NT2/D1 (cell line): ENCODE results near the gene AK2.
A peak's percentile ranks its signal among the peaks of the same experiment; 100 is the strongest.
"Not testable (repeated sequence)": the region's sequence is repeated elsewhere in the genome, so short reads cannot be mapped to it uniquely, and the experiment has no call there.

ENCODE experiments used
- DNase-seq: peaks from one replicate; pipeline ENCODE4 v3.0.0-alpha.2; 2011; ENCODE audit warnings: low read depth, low spot score
- H3K27me3 ChIP-seq: 2 replicates; pipeline ENCODE4 v1.6.0; 2011; ENCODE audit warnings: mild to moderate bottlenecking; ENCODE audit not compliant: insufficient read length, insufficient read depth
- H3K36me3 ChIP-seq: 2 replicates; pipeline ENCODE4 v1.6.1; 2011; ENCODE audit warnings: mild to moderate bottlenecking, low read length, mixed read lengths; ENCODE audit not compliant: insufficient read depth, insufficient read length
- H3K4me1 ChIP-seq: 2 replicates; pipeline ENCODE4 v1.5.1; 2011; ENCODE audit not compliant: insufficient read depth, insufficient read length
- H3K4me3 ChIP-seq: 2 replicates; pipeline ENCODE4 v1.5.1; 2011; ENCODE audit warnings: low read depth; ENCODE audit not compliant: insufficient read length
- H3K9ac ChIP-seq: 2 replicates; pipeline ENCODE4 v1.6.0; 2011; ENCODE audit warnings: low read depth; ENCODE audit not compliant: insufficient read length
- H3K9me3 ChIP-seq: 2 replicates; pipeline ENCODE4 v1.5.1; 2011; ENCODE audit warnings: mild to moderate bottlenecking, low read length; ENCODE audit not compliant: insufficient read depth
- SUZ12 ChIP-seq: IDR thresholded peaks from 2 replicates; pipeline ENCODE4 v1.6.1; 2011; ENCODE audit not compliant: insufficient read length, insufficient read depth; ENCODE audit errors: extremely low read depth
- YY1 ChIP-seq: IDR thresholded peaks from 2 replicates; pipeline ENCODE4 v1.6.1; 2011; ENCODE audit not compliant: insufficient read length, insufficient read depth
- ZNF274 ChIP-seq: IDR thresholded peaks from 2 replicates; pipeline ENCODE4 v1.6.1; 2011; ENCODE audit warnings: mild to moderate bottlenecking, low read depth, low read length

The AK2 gene

DNA sequence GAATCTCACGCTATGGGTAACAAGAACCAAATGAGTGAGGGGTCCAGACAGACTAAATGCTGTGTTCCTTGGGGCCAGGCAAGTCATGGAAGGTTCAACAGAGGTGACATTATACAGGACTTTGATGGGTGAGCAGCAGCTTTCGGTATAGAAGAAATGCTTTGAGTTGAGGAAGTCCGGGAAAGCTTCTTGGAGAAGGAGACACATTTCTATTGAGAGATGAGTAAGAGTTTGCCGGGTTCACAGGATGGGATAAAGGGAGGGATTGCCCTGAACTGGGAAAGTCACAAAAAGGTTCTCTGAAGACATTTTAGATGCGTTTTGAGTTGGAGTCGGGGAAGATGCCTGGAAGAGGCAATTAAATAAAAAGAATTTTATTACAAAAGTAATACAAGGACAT lies 43.7 kb upstream of the AK2 start:
- Histone ChIP-seq H3K9ac (peak overlapping the region; percentile 79), H3K36me3 (no peaks in the 10 kb centered on the region), H3K4me1 (peaks cover 2% of the 10 kb centered on the region), H3K4me3 (peak overlapping the region; percentile 45), H3K27me3 (peaks cover 34% of the 10 kb centered on the region), H3K9me3 (no peaks in the 10 kb centered on the region)
- no peak for TF ChIP-seq ZNF274
- no peak for TF ChIP-seq SUZ12
- TF ChIP-seq YY1, result no peak
- no peak for DNase-seq

- no peak overlapping the region for H3K4me3 ChIP-seq
- no peak for DNase-seq
- no peak for TF ChIP-seq SUZ12
- no peak for TF ChIP-seq YY1
- TF ChIP-seq ZNF274, result no peak
Observed at GRCh38 chr1:33078030-33078591, 41.4 kb upstream of the AK2 start.

DNA sequence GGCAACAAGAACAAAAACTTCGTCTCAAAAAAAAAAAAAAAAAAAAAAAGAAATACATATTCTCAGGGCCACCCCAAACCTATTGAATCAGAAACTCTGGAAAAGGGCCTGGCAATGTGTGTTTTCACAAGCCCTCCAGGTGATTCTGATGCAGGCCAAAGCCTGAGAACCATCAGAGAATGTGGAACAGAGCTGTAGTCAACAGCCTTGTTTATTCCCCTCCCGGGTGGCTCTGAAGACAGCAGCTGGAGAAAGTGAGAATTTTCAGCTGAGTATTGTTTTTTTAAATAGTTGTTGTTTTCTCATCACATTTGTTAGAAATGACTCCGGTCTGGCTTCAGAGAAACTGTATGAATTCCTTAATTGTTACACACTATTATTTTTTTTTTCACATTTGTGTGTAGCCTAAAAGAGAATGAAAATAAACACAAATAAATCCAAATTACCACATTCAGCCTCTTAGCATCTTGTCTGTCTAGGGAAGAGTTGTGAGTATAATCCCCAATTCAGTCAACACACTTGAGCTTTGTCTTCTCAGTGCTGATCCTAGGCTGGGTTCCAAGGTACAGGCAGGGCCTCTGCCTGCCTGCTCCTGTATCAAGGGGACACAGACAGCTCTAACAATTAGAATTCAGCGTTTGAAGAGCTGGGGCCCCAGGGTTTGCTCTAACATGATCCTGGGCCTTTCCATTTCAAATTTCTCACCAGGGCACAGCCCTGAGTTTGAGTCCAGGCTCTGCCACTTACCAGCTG lies 37.7 kb upstream of the AK2 start:
- Histone ChIP-seq H3K4me1 (peaks cover 2% of the 10 kb centered on the region), H3K36me3 (no peaks in the 10 kb centered on the region), H3K9me3 (peaks cover under 1% of the 10 kb centered on the region; the same call in 1 of the 2 replicates), H3K27me3 (no peaks in the 10 kb centered on the region), H3K4me3 (no peak overlapping the region), H3K9ac (no peak overlapping the region)
- no peak for DNase-seq
- TF ChIP-seq YY1 (no peak), ZNF274 (no peak), SUZ12 (no peak)

More at GRCh38 chr1:33078030-33078591, 41.4 kb upstream of the AK2 start:
- Histone ChIP-seq H3K27me3 (peaks cover 27% of the 10 kb centered on the region), H3K9ac (no peak overlapping the region), H3K36me3 (no peaks in the 10 kb centered on the region), H3K4me1 (peaks cover 2% of the 10 kb centered on the region), H3K9me3 (no peaks in the 10 kb centered on the region)

DNA sequence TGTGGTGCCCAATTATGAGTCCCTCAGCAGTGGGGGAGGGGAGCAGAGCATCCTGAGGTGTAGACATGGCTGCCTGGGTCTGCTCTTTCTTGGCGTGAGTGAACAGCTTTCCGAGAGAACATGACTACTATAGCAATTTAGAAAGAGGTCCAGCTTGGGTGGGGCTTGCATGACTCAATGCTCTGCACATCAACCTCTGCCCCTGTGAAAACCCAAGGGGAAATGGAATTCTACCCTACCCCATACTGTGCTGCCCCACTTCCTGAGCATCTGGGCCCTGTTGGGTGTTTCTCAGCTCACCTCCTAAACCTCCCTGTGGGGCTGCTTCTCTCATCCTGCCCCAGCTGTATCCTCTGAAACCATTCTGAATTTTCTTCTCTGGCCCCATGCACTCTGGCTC lies 36.0 kb upstream of the AK2 start:
- Histone ChIP-seq H3K27me3 (no peaks in the 10 kb centered on the region), H3K4me1 (peaks cover 2% of the 10 kb centered on the region), H3K9ac (no peak overlapping the region), H3K4me3 (no peak overlapping the region), H3K9me3 (peaks cover 10% of the 10 kb centered on the region; the same call in 1 of the 2 replicates), H3K36me3 (no peaks in the 10 kb centered on the region)
- DNase-seq, result no peak
- TF ChIP-seq YY1 (no peak), ZNF274 (no peak), SUZ12 (no peak)

DNA sequence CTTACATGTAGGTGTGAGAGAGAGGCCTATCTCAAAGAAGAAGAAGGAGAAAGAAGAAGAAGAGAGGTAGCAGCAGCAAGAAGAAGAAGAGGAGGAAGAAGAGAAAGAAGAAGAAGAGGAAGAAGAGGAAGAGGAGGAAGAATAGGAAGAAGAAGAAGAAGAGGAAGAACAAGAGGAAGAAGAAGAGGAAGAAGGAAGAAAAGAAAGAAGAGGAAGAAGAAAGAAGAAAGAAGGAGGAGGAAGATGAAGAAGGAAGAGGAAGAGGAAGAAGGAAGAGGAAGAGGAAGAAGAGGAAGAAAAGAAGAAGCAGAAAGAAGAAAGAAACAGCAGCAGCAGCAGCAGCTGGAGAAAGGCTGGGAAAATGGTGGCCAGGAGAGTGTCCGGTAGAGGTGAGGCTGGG lies 33.9 kb upstream of the AK2 start:
- no peak for TF ChIP-seq SUZ12
- TF ChIP-seq ZNF274, result no peak
- no peak for TF ChIP-seq YY1
- Histone ChIP-seq H3K9ac (no peak overlapping the region), H3K4me3 (no peak overlapping the region), H3K9me3 (peaks cover 31% of the 10 kb centered on the region), H3K27me3 (no peaks in the 10 kb centered on the region), H3K4me1 (peaks cover 2% of the 10 kb centered on the region), H3K36me3 (no peaks in the 10 kb centered on the region)
- DNase-seq, result no peak

DNA sequence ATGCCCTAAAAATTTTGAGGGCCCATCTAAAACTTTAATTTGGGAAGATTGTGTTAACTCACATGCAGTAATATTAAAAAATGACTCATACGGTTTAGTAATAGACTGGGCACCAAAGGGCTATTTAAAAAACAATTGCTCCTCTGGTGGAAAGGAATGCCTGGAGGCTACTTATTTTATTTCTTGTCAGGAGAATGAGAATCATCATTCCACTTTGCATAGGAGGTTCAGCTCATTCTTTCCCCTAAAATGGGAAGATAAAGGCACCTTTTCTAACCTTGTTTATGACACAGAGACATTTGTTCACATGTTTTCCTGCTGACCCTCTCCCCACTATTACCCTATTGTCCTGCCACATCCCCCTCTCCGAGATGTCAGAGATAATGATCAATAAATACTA lies 31.4 kb upstream of the AK2 start:
- H3K4me1 ChIP-seq, H3K9ac ChIP-seq, DNase-seq, H3K36me3 ChIP-seq, H3K27me3 ChIP-seq, H3K4me3 ChIP-seq: not testable (repeated sequence)
- H3K9me3 ChIP-seq, result peaks cover 56% of the 10 kb centered on the region

DNA sequence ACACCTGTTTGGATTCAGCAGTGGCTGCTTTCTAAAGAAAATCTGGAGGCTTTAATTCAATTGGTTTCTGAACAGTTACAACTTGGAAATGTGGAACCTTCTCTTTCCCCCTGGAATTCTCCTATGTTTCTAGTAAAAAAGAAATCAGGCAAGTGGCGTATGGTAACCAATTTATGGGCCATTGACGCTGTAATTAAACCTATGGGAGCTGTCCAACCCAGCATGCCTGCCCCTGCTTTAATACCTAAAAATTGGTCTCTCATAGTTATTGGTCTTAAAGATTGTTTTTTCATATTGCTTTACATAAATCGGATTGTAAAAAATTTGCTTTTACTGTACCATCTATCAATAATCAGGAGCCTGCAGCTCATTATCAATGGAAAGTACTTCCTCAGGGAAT lies 29.8 kb upstream of the AK2 start:
- H3K36me3 ChIP-seq, H3K9ac ChIP-seq, H3K4me3 ChIP-seq, H3K27me3 ChIP-seq, DNase-seq, H3K4me1 ChIP-seq: not testable (repeated sequence)
- peaks cover 72% of the 10 kb centered on the region for H3K9me3 ChIP-seq
